HCT116 (cell line): ENCODE results near the gene CST4. TPM values are rescaled to one million over a fixed set of nuclear protein-coding genes. Genes with fewer than 3 reads are reported as not detected.

Source experiments
- ATAC-seq: fragments of 200-7000 bp; cut with Tn5 transposase; 2 replicates; pipeline ENCODE4 v1.9.1; 2020; ENCODE audit warnings: mild to moderate bottlenecking, moderate library complexity
- BruUV-seq: library from RNA; stranded (reverse); fragments of 400-500 nt; replicated peaks from 2 replicates; lab custom pipeline; 2021; lab: Mats Ljungman, UMichigan
- CTCF ChIA-PET: fragments of 300-600 bp; sonication (Branson Sonifier 250); formaldehyde crosslinking; loops from one replicate; lab custom pipeline; 2021; ENCODE audit warnings: antibody characterized with exemption; lab: Charles Lee
- POLR2A ChIA-PET: fragments of 300-600, 350-600 bp; sonication (Branson Sonifier 250); formaldehyde crosslinking; loops from one replicate; lab custom pipeline; 2021; ENCODE audit warnings: antibody characterized with exemption; lab: Charles Lee
- RAD21 ChIA-PET, 2 experiments: fragments of 300-600 bp; sonication (Branson Sonifier 250); formaldehyde crosslinking; loops; one replicate each; lab custom pipeline; 2023; ENCODE audit warnings: low total read pairs in 2 of 2; ENCODE audit not compliant: uncharacterized antibody in 2 of 2, unreplicated experiment in 2 of 2, low non-redundant PET in 1 of 2; lab: Charles Lee
- DNase-seq: peaks from one replicate; pipeline ENCODE4 v3.0.0-alpha.2; 2010; ENCODE audit warnings: low read depth, low spot score
- H2AFZ ChIP-seq: fragments of 200-600 bp; shearing (Covaris generic), sonication (generic); 2 replicates; pipeline ENCODE4 v1.6.1; 2017; ENCODE audit warnings: low read depth, mixed run types, mixed read lengths, antibody characterized with exemption, low read length; ENCODE audit not compliant: poor library complexity, severe bottlenecking
- H3K27ac ChIP-seq: 2 replicates; pipeline ENCODE4 v1.5.1; 2012; ENCODE audit warnings: low read depth, low read length
- H3K27me3 ChIP-seq: fragments of 200-600 bp; sonication (generic); 2 replicates; pipeline ENCODE4 v1.6.1; 2016; ENCODE audit warnings: mixed run types, low read length, mixed read lengths; ENCODE audit not compliant: insufficient read depth
- H3K36me3 ChIP-seq, 2 experiments: fragments of 200-500 bp in 1 of 2; fragments of 200-600 bp in 1 of 2; sonication (Bioruptor generic) in 1 of 2; sonication (generic) in 1 of 2; 2 replicates each; pipeline versions ENCODE4 v1.5.1 to v1.6.1; 2014 to 2016; ENCODE audit warnings: low read length in 2 of 2, inconsistent platforms in 1 of 2, mixed read lengths in 1 of 2, mixed run types in 1 of 2; ENCODE audit not compliant: insufficient read depth in 2 of 2, control insufficient read depth in 1 of 2
- H3K4me1 ChIP-seq, 2 experiments: fragments of 200-600 bp in 1 of 2; sonication (generic) in 1 of 2; 2 replicates each; pipeline versions ENCODE4 v1.5.1 to v1.6.1; 2012 to 2017; ENCODE audit warnings: low read length in 2 of 2, inconsistent platforms in 1 of 2, mild to moderate bottlenecking in 1 of 2, mixed read lengths in 1 of 2, mixed run types in 1 of 2, moderate library complexity in 1 of 2; ENCODE audit not compliant: insufficient read depth in 2 of 2, control insufficient read depth in 1 of 2
- H3K4me2 ChIP-seq: fragments of 200-600 bp; sonication (generic); 2 replicates; pipeline ENCODE4 v1.6.1; 2017; ENCODE audit warnings: mixed run types, low read length, mixed read lengths
- H3K4me3 ChIP-seq, 2 experiments: fragments of 200-600 bp in 1 of 2; sonication (generic) in 1 of 2; replicated peaks in 1 of 2; 2 replicates each; pipeline ENCODE4 v1.5.1; 2011 to 2016; ENCODE audit warnings: low read length in 2 of 2, control low read depth in 1 of 2, low read depth in 1 of 2, mild to moderate bottlenecking in 1 of 2, mixed read lengths in 1 of 2, mixed run types in 1 of 2
- H3K79me2 ChIP-seq: fragments of 200-600 bp; sonication (generic); 2 replicates; pipeline ENCODE4 v1.6.1; 2017; ENCODE audit warnings: mild to moderate bottlenecking, mixed run types, low read length, moderate library complexity, mixed read lengths; ENCODE audit not compliant: insufficient read depth
- H3K9ac ChIP-seq: fragments of 200-600 bp; sonication (generic); 2 replicates; pipeline ENCODE4 v1.6.1; 2016; ENCODE audit warnings: low read length, mixed read lengths
- H3K9me2 ChIP-seq: fragments of 200-600 bp; sonication (generic), shearing (Covaris generic); 2 replicates; pipeline ENCODE4 v1.6.1; 2017; ENCODE audit warnings: mixed run types, mild to moderate bottlenecking, moderate library complexity; ENCODE audit not compliant: insufficient read depth
- H3K9me3 ChIP-seq, 2 experiments: fragments of 200-500 bp in 1 of 2; fragments of 200-600 bp in 1 of 2; sonication (Bioruptor generic) in 1 of 2; sonication (generic) in 1 of 2; 2 replicates each; pipeline ENCODE4 v1.6.1; 2014 to 2017; ENCODE audit warnings: low read length in 2 of 2, mixed read lengths in 2 of 2, inconsistent platforms in 1 of 2, low read depth in 1 of 2, mild to moderate bottlenecking in 1 of 2, mixed run types in 1 of 2, moderate library complexity in 1 of 2; ENCODE audit not compliant: control insufficient read depth in 1 of 2, insufficient read depth in 1 of 2
- H4K20me1 ChIP-seq: fragments of 200-600 bp; sonication (generic), shearing (Covaris generic); 2 replicates; pipeline ENCODE4 v1.6.1; 2017; ENCODE audit warnings: mixed run types, mild to moderate bottlenecking, moderate library complexity; ENCODE audit not compliant: insufficient read depth
- ATF3 ChIP-seq: IDR thresholded peaks from 2 replicates; pipeline ENCODE4 v1.6.1; 2012
- CEBPB ChIP-seq: IDR thresholded peaks from 2 replicates; pipeline ENCODE4 v1.6.1; 2012; ENCODE audit warnings: low read depth
- CTCF ChIP-seq, 3 experiments: fragments of 200-600 bp in 1 of 3; sonication (generic) in 1 of 3; IDR thresholded peaks in 2 of 3; conservative IDR thresholded peaks in 1 of 3; 2 replicates each; pipeline ENCODE4 v1.5.1; 2012 to 2017; ENCODE audit warnings: low read depth in 2 of 3, low read length in 2 of 3, antibody characterized with exemption in 1 of 3, borderline replicate concordance in 1 of 3, control low read depth in 1 of 3, mild to moderate bottlenecking in 1 of 3, mixed read lengths in 1 of 3, mixed run types in 1 of 3, moderate library complexity in 1 of 3; ENCODE audit not compliant: insufficient read depth in 1 of 3
- EGR1 ChIP-seq: IDR thresholded peaks from 2 replicates; pipeline ENCODE4 v1.6.1; 2012; ENCODE audit warnings: low read depth
- FOSL1 ChIP-seq: IDR thresholded peaks from 2 replicates; pipeline ENCODE4 v1.6.1; 2012; ENCODE audit warnings: low read depth
- MAX ChIP-seq: IDR thresholded peaks from 2 replicates; pipeline ENCODE4 v1.6.1; 2012
- POLR2A ChIP-seq: IDR thresholded peaks from 2 replicates; pipeline ENCODE4 v1.7.0; 2011; ENCODE audit warnings: borderline replicate concordance; ENCODE audit not compliant: insufficient read depth, insufficient read length; ENCODE audit errors: extremely low read depth
- POLR2AphosphoS5 ChIP-seq: IDR thresholded peaks from 2 replicates; pipeline ENCODE4 v1.6.1; 2011; ENCODE audit warnings: mild to moderate bottlenecking, low read depth, low read length, moderate library complexity
- RAD21 ChIP-seq: IDR thresholded peaks from 2 replicates; pipeline ENCODE4 v1.6.1; 2012; ENCODE audit warnings: low read depth, mild to moderate bottlenecking
- REST ChIP-seq: IDR thresholded peaks from 2 replicates; pipeline ENCODE4 v1.6.1; 2012; ENCODE audit warnings: low read depth
- SIN3A ChIP-seq: IDR thresholded peaks from 2 replicates; pipeline ENCODE4 v1.6.1; 2012; ENCODE audit warnings: low read depth
- SP1 ChIP-seq: IDR thresholded peaks from 2 replicates; pipeline ENCODE4 v1.6.1; 2012; ENCODE audit warnings: low read depth
- SRF ChIP-seq: IDR thresholded peaks from 2 replicates; pipeline ENCODE4 v1.6.1; 2012; ENCODE audit warnings: low read depth
- TCF7L2 ChIP-seq: IDR thresholded peaks from 2 replicates; pipeline ENCODE4 v1.7.0; 2011; ENCODE audit warnings: borderline replicate concordance, inconsistent platforms; ENCODE audit not compliant: insufficient read depth, insufficient read length; ENCODE audit errors: extremely low read depth
- ZFX ChIP-seq: fragments of 450-650 bp; IDR thresholded peaks from 2 replicates; pipeline ENCODE4 v1.6.1; 2017
- ZNF274 ChIP-seq: fragments of 200-500 bp; sonication (Bioruptor generic); IDR thresholded peaks from 2 replicates; pipeline ENCODE4 v1.6.1; 2014; ENCODE audit warnings: mild to moderate bottlenecking, low read depth, low read length, inconsistent platforms
- intact Hi-C: fragments of 100-400 bp; cut with micrococcal nuclease; formaldehyde crosslinking; loops from 2 replicates; pipeline ENCODE4 v1.10.0; 2022
- total RNA-seq: library from RNA; stranded (reverse); gene quantifications from one replicate; pipeline ENCODE4 v1.2.1, GENCODE V29; 2021; ENCODE audit not compliant: unreplicated experiment

Gene CST4
- total RNA-seq, 1 experiment from 2014 or later: not detected

GRCh38 chr20:23656372-23656771, 32.5 kb downstream of the CST4 start:
- no peaks in the 10 kb centered on the region for H4K20me1 ChIP-seq
- DNase-seq (no peak), ATAC-seq (no peak)
- no peaks in the 10 kb centered on the region for H3K9me3 ChIP-seq
- no peak overlapping the region for H3K9ac ChIP-seq
- ChIA-PET POLR2A (no interaction called here), RAD21 (no interaction called here)
- intact Hi-C loops: no loop called here
- H3K36me3 ChIP-seq: no peaks in the 10 kb centered on the region
- H3K79me2 ChIP-seq: no peaks in the 10 kb centered on the region
- no peak overlapping the region for H3K4me2 ChIP-seq
- no peaks in the 10 kb centered on the region for H3K4me1 ChIP-seq
- no peak overlapping the region for H3K27ac ChIP-seq
- BruUV-seq: no TSS peak
- no peak overlapping the region for H2AFZ ChIP-seq
- no peaks in the 10 kb centered on the region for H3K27me3 ChIP-seq
- no peaks in the 10 kb centered on the region for H3K9me2 ChIP-seq
- H3K4me3 ChIP-seq: no peak overlapping the region
- no peak for TF ChIP-seq SRF
- TF ChIP-seq RAD21: no peak
- no peak for TF ChIP-seq SIN3A
- TF ChIP-seq FOSL1: no peak
- TF ChIP-seq CEBPB: no peak
- no peak for TF ChIP-seq SP1
- no peak for TF ChIP-seq MAX
- TF ChIP-seq ZNF274: no peak
- no peak for TF ChIP-seq POLR2A
- no peak for TF ChIP-seq REST
- no peak for TF ChIP-seq TCF7L2
- TF ChIP-seq ZFX: no peak
- no peak for TF ChIP-seq POLR2AphosphoS5
- TF ChIP-seq EGR1: no peak
- no peak for TF ChIP-seq ATF3
- no peak for TF ChIP-seq CTCF (IDR thresholded peaks at IDR 0.05 in 2 of 3, conservative IDR thresholded peaks at IDR 0.05 in 1 of 3; ENCODE audit: borderline replicate concordance in 1 of 3, insufficient read depth in 1 of 3, low read depth in 2 of 3, low read length in 2 of 3)
- TF ChIP-seq, all 23 proteins: peak for 0
- CTCF ChIA-PET: no interaction called here
